Liver (tissue), 9 donors: ENCODE results near the gene FBXL13. TPM values are rescaled to one million over a fixed set of nuclear protein-coding genes. Genes with fewer than 3 reads are reported as not detected.

Experiments used
- DNase-seq: peaks from one replicate; pipeline ENCODE4 v3.0.0-alpha.2; 2017; ENCODE audit warnings: low spot score
- H3K27ac ChIP-seq, 2 donors: one replicate each; pipeline ENCODE4 v1.7.0; 2013; ENCODE audit warnings: inconsistent platforms in 2 of 2, low read length in 2 of 2, control low read depth in 1 of 2, low read depth in 1 of 2, mild to moderate bottlenecking in 1 of 2
- H3K27me3 ChIP-seq, 4 donors: one replicate each; pipeline versions ENCODE4 v1.6.1 to v1.7.0; 2013; ENCODE audit warnings: low read length in 3 of 4, inconsistent platforms in 1 of 4, mild to moderate bottlenecking in 1 of 4, moderate library complexity in 1 of 4; ENCODE audit not compliant: control insufficient read depth in 4 of 4, insufficient read depth in 4 of 4
- H3K36me3 ChIP-seq, 4 donors: one replicate each; pipeline versions ENCODE4 v1.6.1 to v1.7.0; 2013; ENCODE audit warnings: low read length in 3 of 4, mild to moderate bottlenecking in 3 of 4, low read depth in 1 of 4, moderate library complexity in 1 of 4; ENCODE audit not compliant: control insufficient read depth in 4 of 4, insufficient read depth in 3 of 4
- H3K4me1 ChIP-seq, 4 donors: one replicate each; pipeline versions ENCODE4 v1.6.1 to v1.7.0; 2013; ENCODE audit warnings: low read length in 3 of 4, mild to moderate bottlenecking in 3 of 4, moderate library complexity in 1 of 4; ENCODE audit not compliant: control insufficient read depth in 4 of 4, insufficient read depth in 4 of 4
- H3K4me3 ChIP-seq, 3 donors: one replicate each; pipeline versions ENCODE4 v1.6.1 to v1.7.0; 2013; ENCODE audit warnings: low read length in 3 of 3, control low read depth in 1 of 3, low read depth in 1 of 3, mild to moderate bottlenecking in 1 of 3
- H3K9ac ChIP-seq, 2 donors: one replicate each; pipeline ENCODE4 v1.7.0; 2013; ENCODE audit warnings: low read length in 2 of 2, mild to moderate bottlenecking in 2 of 2, moderate library complexity in 2 of 2, control low read depth in 1 of 2, low read depth in 1 of 2
- H3K9me3 ChIP-seq, 4 donors: one replicate each; pipeline versions ENCODE4 v1.6.1 to v1.7.0; 2013; ENCODE audit warnings: low read length in 3 of 4; ENCODE audit not compliant: control insufficient read depth in 4 of 4
- ATF3 ChIP-seq: IDR thresholded peaks from 2 replicates; pipeline ENCODE4 v1.6.1; 2016; ENCODE audit warnings: antibody characterized with exemption
- CTCF ChIP-seq: fragments of 150-350 bp; IDR thresholded peaks from 2 replicates; pipeline ENCODE4 v1.5.1; 2017; ENCODE audit warnings: improper control_type of control experiment, low read depth, low read length; ENCODE audit not compliant: missing input control
- FOXA1 ChIP-seq: IDR thresholded peaks from 2 replicates; pipeline ENCODE4 v1.6.1; 2016; ENCODE audit warnings: antibody characterized with exemption
- FOXA2 ChIP-seq: IDR thresholded peaks from 2 replicates; pipeline ENCODE4 v1.6.1; 2016; ENCODE audit warnings: antibody characterized with exemption
- GABPA ChIP-seq, 2 donors: IDR thresholded peaks in 1 of 2; conservative IDR thresholded peaks in 1 of 2; 2 replicates each; pipeline ENCODE4 v1.6.1; 2016; ENCODE audit warnings: antibody characterized with exemption in 2 of 2, mild to moderate bottlenecking in 1 of 2, moderate library complexity in 1 of 2
- HNF4G ChIP-seq: IDR thresholded peaks from 2 replicates; pipeline ENCODE4 v1.6.1; 2016; ENCODE audit warnings: antibody characterized with exemption
- JUND ChIP-seq, 2 donors: IDR thresholded peaks; 2 replicates each; pipeline ENCODE4 v1.6.1; 2016; ENCODE audit warnings: antibody characterized with exemption in 2 of 2
- MAX ChIP-seq: IDR thresholded peaks from 2 replicates; pipeline ENCODE4 v1.6.1; 2016; ENCODE audit warnings: antibody characterized with exemption
- RAD21 ChIP-seq, 2 donors: IDR thresholded peaks; 2 replicates each; pipeline ENCODE4 v1.6.1; 2016; ENCODE audit warnings: antibody characterized with exemption in 2 of 2, mild to moderate bottlenecking in 2 of 2
- RXRA ChIP-seq, 2 donors: IDR thresholded peaks; 2 replicates each; pipeline ENCODE4 v1.6.1; 2017 to 2018; ENCODE audit warnings: antibody characterized with exemption in 2 of 2, mild to moderate bottlenecking in 1 of 2
- SP1 ChIP-seq: IDR thresholded peaks from 2 replicates; pipeline ENCODE4 v1.6.1; 2018; ENCODE audit warnings: antibody characterized with exemption, mild to moderate bottlenecking
- YY1 ChIP-seq: IDR thresholded peaks from 2 replicates; pipeline ENCODE4 v1.6.1; 2016; ENCODE audit warnings: antibody characterized with exemption, mild to moderate bottlenecking
- WGBS: extraction: QIAGEN DNeasy Blood & Tissue Kit; methylation state at CpG from one replicate; pipeline ENCODE4 v1.1.7; 2013; 5-methylcytosine and 5-hydroxymethylcytosine counted together
- polyA plus RNA-seq, 2 donors: library from polyadenylated mRNA; stranded (reverse) in 1 of 2; unstranded in 1 of 2; fragments of 200-250 nt in 1 of 2; fragments of >200 nt in 1 of 2; fragmentation: Nextera tagmentation in 1 of 2; extraction: Ambion mirVana in 1 of 2; gene quantifications; one replicate each; pipeline versions ENCODE4 v1.2.1 to v1.2.3, GENCODE V29; 2013 to 2015
- total RNA-seq, 2 donors: library from RNA; depleted of rRNA; stranded (reverse); fragments of >200 nt; gene quantifications; one replicate each; pipeline ENCODE4 v1.2.3, GENCODE V29; 2014
- donor health status: healthy.
- donor health status: healthy.
- donor health status: healthy.
- donor health status: healthy.
- donor health status: healthy.

Gene FBXL13
- total and polyA plus RNA-seq, 4 donors: 0.03 to 0.75 (median 0.70) TPM; not detected in 1

- TF ChIP-seq MAX (no peak), SP1 (no peak)
Measured at GRCh38 chr7:103117465-103117864, 42.9 kb upstream of the FBXL13 start (continued).

- no peak for TF ChIP-seq HNF4G
- H3K4me3 ChIP-seq: no peak overlapping the region
- H3K27ac ChIP-seq: no peak overlapping the region
- no peaks in the 10 kb centered on the region for H3K4me1 ChIP-seq
- H3K36me3 ChIP-seq: peaks cover 0 to 25% (median 19%) of the 10 kb centered on the region in 4 donors
- H3K9me3 ChIP-seq: no peaks in the 10 kb centered on the region
- no peak overlapping the region for H3K9ac ChIP-seq
- H3K27me3 ChIP-seq: no peaks in the 10 kb centered on the region
- no peak for DNase-seq
Measured at GRCh38 chr7:103116991-103117390, 42.4 kb upstream of the FBXL13 start.

GRCh38 chr7:103116511-103116910, 41.9 kb upstream of the FBXL13 start:
- H3K9me3 ChIP-seq: no peaks in the 10 kb centered on the region
- H3K27ac ChIP-seq: no peak overlapping the region
- no peaks in the 10 kb centered on the region for H3K4me1 ChIP-seq
- TF ChIP-seq CTCF: no peak
- TF ChIP-seq FOXA2: no peak
- no peak overlapping the region for H3K4me3 ChIP-seq
- no peaks in the 10 kb centered on the region for H3K27me3 ChIP-seq
- H3K36me3 ChIP-seq: peaks cover 0 to 21% (median 17%) of the 10 kb centered on the region in 4 donors
- WGBS: 97% methylated on average over 1 of the region's 1 CpG
- no peak for DNase-seq
- no peak overlapping the region for H3K9ac ChIP-seq

GRCh38 chr7:103115771-103116170, 41.2 kb upstream of the FBXL13 start:
- Histone ChIP-seq H3K4me3 (no peak overlapping the region), H3K36me3 (peaks cover 0 to 16% (median 13%) of the 10 kb centered on the region in 4 donors), H3K9me3 (no peaks in the 10 kb centered on the region), H3K4me1 (no peaks in the 10 kb centered on the region), H3K27me3 (no peaks in the 10 kb centered on the region), H3K9ac (no peak overlapping the region), H3K27ac (no peak overlapping the region)
- DNase-seq: no peak
- 97% methylated on average over 4 of the region's 4 CpGs for WGBS
- no peak for TF ChIP-seq YY1
- no peak for TF ChIP-seq HNF4G
- no peak for TF ChIP-seq RXRA (IDR thresholded peaks at IDR 0.05)
- no peak for TF ChIP-seq FOXA1
- TF ChIP-seq RAD21 (IDR thresholded peaks at IDR 0.05): no peak
- no peak for TF ChIP-seq ATF3
- no peak for TF ChIP-seq SP1
- TF ChIP-seq JUND (IDR thresholded peaks at IDR 0.05): no peak
- no peak for TF ChIP-seq MAX
- TF ChIP-seq GABPA (IDR thresholded peaks at IDR 0.05 in 1 of 2, conservative IDR thresholded peaks at IDR 0.05 in 1 of 2): no peak
